BLaER1 (cell line): Measurements from ENCODE around the gene ART5.

ENCODE experiments used
- H3K27ac ChIP-seq: shearing (Covaris generic); formaldehyde crosslinking; 2 replicates; pipeline ENCODE4 v1.8.1; 2022
- H3K27me3 ChIP-seq: shearing (Covaris generic); formaldehyde crosslinking; 2 replicates; pipeline ENCODE4 v1.8.1; 2022
- H3K36me3 ChIP-seq: shearing (Covaris generic); formaldehyde crosslinking; 2 replicates; pipeline ENCODE4 v1.8.1; 2022
- H3K4me1 ChIP-seq: shearing (Covaris generic); formaldehyde crosslinking; 2 replicates; pipeline ENCODE4 v1.8.1; 2022
- H3K4me2 ChIP-seq: shearing (Covaris generic); formaldehyde crosslinking; 2 replicates; pipeline ENCODE4 v1.8.1; 2022
- H3K4me3 ChIP-seq: shearing (Covaris generic); formaldehyde crosslinking; 2 replicates; pipeline ENCODE4 v1.8.1; 2022
- H3K9ac ChIP-seq: shearing (Covaris generic); formaldehyde crosslinking; 2 replicates; pipeline ENCODE4 v1.8.1; 2022
- H3K9me3 ChIP-seq: shearing (Covaris generic); formaldehyde crosslinking; 2 replicates; pipeline ENCODE4 v1.8.1; 2022
- H4K20me1 ChIP-seq: shearing (Covaris generic); formaldehyde crosslinking; 2 replicates; pipeline ENCODE4 v1.8.1; 2022
- Cebpa-rat ChIP-seq: shearing (Covaris generic); IDR thresholded peaks from 2 replicates; pipeline ENCODE4 v1.8.1; 2022

ART5 gene

GRCh38 chr11:3671334-3672254 is 29.8 kb upstream of the ART5 start, which contains the start of gene CHRNA10:
Gene CHRNA10 (minus strand): TSS chr11:3671384. CDS start chr11:3671312, 72 bp downstream.
- no peak for TF ChIP-seq Cebpa-rat
- H3K9me3 ChIP-seq, result no peaks in the 10 kb centered on the region
- H3K4me2 ChIP-seq, result no peak within 1 kb of the TSS
- H3K27me3 ChIP-seq, result no peaks in the 10 kb centered on the region
- H4K20me1 ChIP-seq, result peaks cover 7% of the 10 kb centered on the region; the same call in 1 of the 2 replicates
- H3K9ac ChIP-seq, result no peak within 1 kb of the TSS
- H3K4me1 ChIP-seq, result no peaks in the 10 kb centered on the region
- peaks cover 98% of the 10 kb centered on the region for H3K36me3 ChIP-seq
- H3K4me3 ChIP-seq, result no peak within 1 kb of the TSS
- no peak within 1 kb of the TSS for H3K27ac ChIP-seq

- no peak overlapping the region for H3K9ac ChIP-seq
- peaks cover 98% of the 10 kb centered on the region for H3K36me3 ChIP-seq
- no peaks in the 10 kb centered on the region for H3K4me1 ChIP-seq
- no peak overlapping the region for H3K4me2 ChIP-seq
- H3K9me3 ChIP-seq, result no peaks in the 10 kb centered on the region
- no peak overlapping the region for H3K27ac ChIP-seq
- TF ChIP-seq Cebpa-rat, result no peak
- H4K20me1 ChIP-seq, result 0 out of 2 replicates have a peak, but pooled peaks cover 7% of the 10 kb centered on the region
- H3K27me3 ChIP-seq, result no peaks in the 10 kb centered on the region
- no peak overlapping the region for H3K4me3 ChIP-seq
Measured at GRCh38 chr11:3669742-3670183, 28.0 kb upstream of the ART5 start.

DNA sequence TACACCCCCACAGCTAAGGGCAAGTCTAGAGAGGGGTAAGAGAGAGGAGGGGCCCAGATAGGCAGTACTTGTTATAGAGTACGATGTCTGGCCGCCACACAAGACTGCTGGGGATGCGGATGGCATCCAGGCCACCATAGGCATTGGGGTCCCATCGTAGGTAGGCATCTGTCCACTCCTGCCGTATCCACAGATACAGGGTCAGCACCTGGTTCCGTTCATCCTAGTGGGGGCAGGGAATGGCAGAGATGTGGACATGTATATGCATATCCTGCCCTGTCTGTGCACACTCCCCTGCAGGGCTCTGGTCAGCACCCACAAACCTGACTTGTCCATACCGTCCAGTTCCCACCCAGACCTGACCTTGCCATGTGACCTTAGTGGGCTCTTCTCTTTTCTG is 27.3 kb upstream of the ART5 start:
- Histone ChIP-seq H3K9me3 (no peaks in the 10 kb centered on the region), H3K4me3 (no peak overlapping the region), H3K4me1 (no peaks in the 10 kb centered on the region), H3K9ac (no peak overlapping the region), H4K20me1 (0 out of 2 replicates have a peak, but pooled peaks cover 7% of the 10 kb centered on the region), H3K4me2 (no peak overlapping the region), H3K27me3 (no peaks in the 10 kb centered on the region), H3K36me3 (peaks cover 98% of the 10 kb centered on the region), H3K27ac (no peak overlapping the region)
- no peak for TF ChIP-seq Cebpa-rat

DNA sequence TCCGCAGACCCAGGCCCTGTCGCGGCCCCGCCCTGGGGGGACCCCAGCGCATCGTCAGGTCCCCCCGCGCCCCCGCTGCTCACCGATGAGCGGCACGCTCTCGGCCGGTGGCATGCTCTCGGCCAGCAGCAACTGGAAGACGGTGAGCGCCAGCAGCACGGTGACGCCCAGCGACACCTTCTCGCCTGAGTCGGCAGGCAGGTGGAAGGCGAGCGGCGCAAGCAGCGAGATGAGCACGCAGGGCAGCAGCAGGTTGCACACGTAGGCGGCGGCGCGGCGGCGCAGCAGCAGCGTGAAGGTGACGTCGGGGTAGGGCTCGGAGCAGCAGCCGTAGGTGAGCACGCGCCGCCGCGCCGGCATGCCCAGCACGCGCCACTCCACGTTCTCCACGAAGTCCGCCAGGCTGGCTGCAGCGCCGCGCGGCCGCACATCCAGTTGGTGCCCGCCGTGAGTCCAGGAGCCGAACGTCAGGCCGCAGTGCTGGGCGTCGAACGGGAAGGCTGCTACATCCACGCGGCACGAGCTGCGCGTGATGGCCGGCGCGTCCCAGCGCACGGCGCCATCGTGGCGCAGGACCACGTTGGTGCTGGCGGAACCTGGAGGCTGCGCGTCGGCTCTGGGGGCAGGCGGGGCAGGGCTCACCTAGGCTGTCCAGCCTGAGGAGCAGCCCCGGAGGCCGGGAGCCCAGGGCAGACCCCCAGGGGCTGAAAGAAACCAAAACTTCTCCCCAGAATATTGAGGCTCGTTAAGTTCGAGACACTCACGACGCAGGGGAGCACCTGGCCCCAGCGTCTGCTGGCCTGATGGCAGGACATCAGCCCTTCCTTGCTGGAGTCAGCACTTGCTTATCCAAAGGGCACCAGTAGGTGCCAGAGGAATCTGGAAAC is 25.6 kb upstream of the ART5 start:
- H3K27ac ChIP-seq, result no peak overlapping the region
- no peak overlapping the region for H3K4me2 ChIP-seq
- peaks cover 86% of the 10 kb centered on the region for H3K36me3 ChIP-seq
- no peaks in the 10 kb centered on the region for H3K9me3 ChIP-seq
- H3K4me1 ChIP-seq, result no peaks in the 10 kb centered on the region
- 0 out of 2 replicates have a peak, but pooled peaks cover 7% of the 10 kb centered on the region for H4K20me1 ChIP-seq
- TF ChIP-seq Cebpa-rat, result no peak
- H3K27me3 ChIP-seq, result no peaks in the 10 kb centered on the region
- H3K4me3 ChIP-seq, result no peak overlapping the region
- no peak overlapping the region for H3K9ac ChIP-seq

DNA sequence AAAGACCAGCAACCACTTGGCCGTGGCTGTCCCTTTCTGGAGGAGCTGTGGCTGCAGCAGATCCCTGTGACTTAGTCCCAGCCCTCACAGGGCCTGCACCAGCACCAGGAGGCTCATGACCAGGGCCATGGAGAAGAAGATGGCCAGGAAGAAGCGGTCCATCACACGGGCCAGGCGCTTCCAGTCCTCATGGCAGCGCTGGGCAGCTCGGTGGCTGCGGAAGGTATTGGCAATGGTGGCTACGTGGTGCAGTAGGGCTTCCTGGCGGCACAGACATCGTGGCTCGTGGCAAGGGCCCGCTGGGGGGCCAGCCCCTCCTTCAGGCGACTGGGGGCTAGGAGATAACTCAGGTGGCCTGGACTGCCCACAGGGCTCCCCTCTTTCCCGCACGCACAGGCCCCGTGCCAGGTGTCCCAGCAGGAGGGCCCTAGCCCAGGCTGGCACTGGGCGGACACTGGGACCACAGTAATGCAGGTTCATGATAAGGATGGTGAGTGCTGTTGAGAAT is 24.3 kb upstream of the ART5 start:
- TF ChIP-seq Cebpa-rat, result no peak
- 0 out of 2 replicates have a peak, but pooled peaks cover 7% of the 10 kb centered on the region for H4K20me1 ChIP-seq
- no peak overlapping the region for H3K4me2 ChIP-seq
- no peak overlapping the region for H3K4me3 ChIP-seq
- no peaks in the 10 kb centered on the region for H3K4me1 ChIP-seq
- H3K9me3 ChIP-seq, result no peaks in the 10 kb centered on the region
- no peak overlapping the region for H3K9ac ChIP-seq
- no peaks in the 10 kb centered on the region for H3K27me3 ChIP-seq
- H3K27ac ChIP-seq, result no peak overlapping the region
- H3K36me3 ChIP-seq, result peaks cover 73% of the 10 kb centered on the region

GRCh38 chr11:3665336-3666022 is 23.7 kb upstream of the ART5 start:
- Histone ChIP-seq H3K27me3 (no peaks in the 10 kb centered on the region), H4K20me1 (0 out of 2 replicates have a peak, but pooled peaks cover 7% of the 10 kb centered on the region), H3K4me3 (no peak overlapping the region), H3K4me2 (no peak overlapping the region), H3K36me3 (peaks cover 67% of the 10 kb centered on the region), H3K9me3 (no peaks in the 10 kb centered on the region), H3K27ac (no peak overlapping the region), H3K4me1 (no peaks in the 10 kb centered on the region), H3K9ac (no peak overlapping the region)
- TF ChIP-seq Cebpa-rat, result no peak

DNA sequence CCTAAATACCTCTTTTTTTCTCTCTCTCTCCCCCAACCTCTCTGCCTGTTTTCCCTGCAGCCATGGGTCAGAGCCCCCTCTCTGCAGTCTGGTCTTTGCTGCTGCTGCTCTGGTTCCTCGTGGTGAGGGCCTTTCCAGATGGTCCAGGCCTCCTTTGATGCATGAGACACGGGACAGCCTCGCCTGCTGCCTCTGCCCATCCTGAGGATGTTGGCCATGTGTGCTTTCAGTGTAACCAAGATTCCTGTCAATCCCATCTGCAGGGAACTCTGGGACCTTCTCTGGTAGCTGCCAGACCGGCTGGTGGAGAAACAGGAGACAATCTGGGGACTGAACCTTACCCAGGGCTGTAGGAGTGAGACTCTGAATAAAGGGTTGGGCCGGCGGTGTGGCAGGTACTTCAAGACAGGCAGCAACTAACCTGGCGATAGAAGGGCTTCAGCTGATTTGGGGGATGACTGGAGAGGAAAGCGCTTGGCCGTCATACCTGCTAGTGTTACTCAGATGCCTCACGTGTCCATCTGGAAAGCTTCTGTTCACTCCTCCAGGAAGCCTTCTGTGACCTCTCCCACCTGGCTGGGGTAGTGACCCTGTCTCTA is 22.3 kb upstream of the ART5 start:
- TF ChIP-seq Cebpa-rat, result no peak
- no peaks in the 10 kb centered on the region for H3K9me3 ChIP-seq
- no peak overlapping the region for H3K9ac ChIP-seq
- H3K4me1 ChIP-seq, result no peaks in the 10 kb centered on the region
- H3K4me2 ChIP-seq, result no peak overlapping the region
- H3K27me3 ChIP-seq, result no peaks in the 10 kb centered on the region
- no peak overlapping the region for H3K4me3 ChIP-seq
- H3K27ac ChIP-seq, result no peak overlapping the region
- 0 out of 2 replicates have a peak, but pooled peaks cover 2% of the 10 kb centered on the region for H4K20me1 ChIP-seq
- H3K36me3 ChIP-seq, result peaks cover 54% of the 10 kb centered on the region

GRCh38 chr11:3662856-3663255 is 21.1 kb upstream of the ART5 start:
- peaks cover 42% of the 10 kb centered on the region for H3K36me3 ChIP-seq
- no peak overlapping the region for H3K9ac ChIP-seq
- no peaks in the 10 kb centered on the region for H3K9me3 ChIP-seq
- H3K4me3 ChIP-seq, result no peak overlapping the region
- no peaks in the 10 kb centered on the region for H3K27me3 ChIP-seq
- no peak overlapping the region for H3K4me2 ChIP-seq
- no peak for TF ChIP-seq Cebpa-rat
- H3K27ac ChIP-seq, result no peak overlapping the region
- H4K20me1 ChIP-seq, result no peaks in the 10 kb centered on the region
- no peaks in the 10 kb centered on the region for H3K4me1 ChIP-seq

DNA sequence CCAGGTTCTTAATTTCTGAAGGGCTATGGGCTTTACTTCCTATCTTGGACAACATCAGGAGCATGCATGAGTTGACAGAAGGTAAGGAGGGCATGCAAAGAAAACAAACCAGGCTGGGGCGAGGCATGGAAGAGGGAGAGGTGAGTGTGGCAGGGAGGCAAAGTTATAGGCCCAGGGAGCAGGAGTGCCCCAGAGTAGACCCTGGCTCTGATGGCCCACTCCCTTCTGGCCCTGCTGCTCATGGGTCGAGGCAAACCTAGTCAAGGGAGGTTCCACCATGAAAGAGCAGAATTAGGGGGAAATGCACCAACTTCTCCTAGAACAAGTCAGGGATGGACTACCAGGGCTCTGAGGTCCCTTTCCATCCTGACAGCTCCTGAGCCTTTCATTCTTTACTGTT is 19.2 kb upstream of the ART5 start:
- Histone ChIP-seq H3K4me3 (no peak overlapping the region), H3K9me3 (no peaks in the 10 kb centered on the region), H3K36me3 (peaks cover 23% of the 10 kb centered on the region), H4K20me1 (no peaks in the 10 kb centered on the region), H3K27me3 (no peaks in the 10 kb centered on the region), H3K4me1 (no peaks in the 10 kb centered on the region), H3K9ac (no peak overlapping the region), H3K4me2 (no peak overlapping the region), H3K27ac (no peak overlapping the region)
- TF ChIP-seq Cebpa-rat, result no peak
